ENCODE data around the gene HHIPL1. TPM values are rescaled to one million over a fixed set of nuclear protein-coding genes. Genes with fewer than 3 reads are reported as not detected.
A peak's percentile ranks its signal among the peaks of the same experiment; 100 is the strongest.

The HHIPL1 gene
- total RNA-seq, 1 experiment from 2014 or later = 2.6 TPM

- H3K23ac ChIP-seq (ENCODE audit: insufficient read length, low read depth, low read length) = no peak overlapping the region
- H3K18ac ChIP-seq (ENCODE audit: insufficient read length, low read depth, low read length) = no peak overlapping the region
- H3K4me1 ChIP-seq (ENCODE audit: insufficient read depth, low read length) = no peaks in the 10 kb centered on the region
- Mint-ChIP-seq H3K4me3 (no peak overlapping the region; a peak in 1 of 5 replicates), H3K27me3 (ENCODE audit: low read depth) (peaks cover 9% of the 10 kb centered on the region), H3K4me1 (no peaks in the 10 kb centered on the region), H3K9me3 (peaks cover 23 to 26% of the 10 kb centered on the region in 2 experiments), H3K27ac (peak overlapping the region in 2 of 3 experiments; percentile 19 to 23; a peak in 1 of 7 replicates), H3K36me3 (ENCODE audit: insufficient read depth in 1 of 3, low read depth in 3 of 3) (peaks cover 14 to 24% (median 18%) of the 10 kb centered on the region in 3 experiments)
- no peak overlapping the region for H2BK5ac ChIP-seq (ENCODE audit: insufficient read length, low read length)
- no peak overlapping the region for H4K8ac ChIP-seq (replicated peaks; ENCODE audit: insufficient read length, low read depth, low read length)
- H4K5ac ChIP-seq (ENCODE audit: insufficient read length, low read depth, low read length) = no peak overlapping the region
- DNase-seq = no peak
- H4K20me1 ChIP-seq (ENCODE audit: control insufficient read depth, insufficient read depth, insufficient read length) = no peaks in the 10 kb centered on the region
- no peak overlapping the region for H3K4me2 ChIP-seq (ENCODE audit: insufficient read depth, insufficient read length, low read length)
- H3K79me2 ChIP-seq (ENCODE audit: insufficient read depth, low read length) = no peaks in the 10 kb centered on the region
- H2BK20ac ChIP-seq (ENCODE audit: low read depth, low read length, poor library complexity, severe bottlenecking) = no peak overlapping the region
- H2BK12ac ChIP-seq (ENCODE audit: insufficient read length, low read depth, low read length) = no peak overlapping the region
- no peaks in the 10 kb centered on the region for H3K23me2 ChIP-seq (ENCODE audit: insufficient read length, low read depth, low read length, poor library complexity, severe bottlenecking)
- no peak overlapping the region for H4K91ac ChIP-seq (ENCODE audit: insufficient read length, low read depth, low read length)
- no peak overlapping the region for H3T11ph ChIP-seq (ENCODE audit: low read length)
- H3K56ac ChIP-seq (ENCODE audit: insufficient read length, low read depth, low read length) = no peak overlapping the region
- no peaks in the 10 kb centered on the region for H3K79me1 ChIP-seq (ENCODE audit: insufficient read depth, low read depth, low read length, poor library complexity, severe bottlenecking)
- no peak overlapping the region for H3K27ac ChIP-seq (ENCODE audit: insufficient read length, low read depth, low read length)
- no peak overlapping the region for H2BK120ac ChIP-seq (ENCODE audit: low read depth, low read length, poor library complexity, severe bottlenecking)
- H3K14ac ChIP-seq (ENCODE audit: insufficient read depth, low read length) = no peak overlapping the region
- no peak overlapping the region for H2BK15ac ChIP-seq (ENCODE audit: low read depth, low read length)
- H3K9ac ChIP-seq (ENCODE audit: extremely low read depth, insufficient read length, low read length) = no peak overlapping the region
- no peaks in the 10 kb centered on the region for H3K27me3 ChIP-seq (ENCODE audit: insufficient read depth, low read length)
- no peak overlapping the region for H2AFZ ChIP-seq (ENCODE audit: low read length)
- WGBS (ENCODE audit: extremely low coverage, insufficient read length, low lambda C conversion rate) = no CpG with 5 or more reads among the region's 16 CpGs
- no peak for TF ChIP-seq CTCF (conservative IDR thresholded peaks at IDR 0.05)
- no peak overlapping the region for H3K4ac ChIP-seq (ENCODE audit: low read depth, low read length)
- no peak overlapping the region for H2AK5ac ChIP-seq (ENCODE audit: insufficient read length, low read length)
- H3K9me3 ChIP-seq (ENCODE audit: control insufficient read depth, low read depth, low read length) = peaks cover 11% of the 10 kb centered on the region
Measured at GRCh38 chr14:99699861-99700260, 54.9 kb downstream of the HHIPL1 start.

Measured in H9 (cell line).